Measurements from ENCODE around the gene NFYB. TPM values are rescaled to one million over a fixed set of nuclear protein-coding genes. Genes with fewer than 3 reads are reported as not detected.

NFYB gene
- total RNA-seq, 3 donors from 2014 or later = 51.1 to 59.3 (median 54.2) TPM

- no peaks in the 10 kb centered on the region for H3K36me3 ChIP-seq
Observed at GRCh38 chr12:104090685-104091084, 47.3 kb downstream of the NFYB start.

GRCh38 chr12:104083769-104084475 is 54.1 kb downstream of the NFYB start:
- Histone ChIP-seq H3K4me3 (no peak overlapping the region), H3K4me1 (no peaks in the 10 kb centered on the region), H3K27ac (no peak overlapping the region), H3K27me3 (no peaks in the 10 kb centered on the region), H3K9me3 (no peaks in the 10 kb centered on the region), H3K36me3 (no peaks in the 10 kb centered on the region)
- TF ChIP-seq POLR2A (IDR thresholded peaks at IDR 0.05) = no peak
- DNase-seq (ENCODE audit: low spot score in 2 of 2) = no peak
- intact Hi-C loops (cut with DNase I; ENCODE audit: low total_unique reads) = no loop called here

More at GRCh38 chr12:104090685-104091084, 47.3 kb downstream of the NFYB start:
- TF ChIP-seq CTCF (IDR thresholded peaks at IDR 0.05) (no peak), POLR2A (IDR thresholded peaks at IDR 0.05) (no peak), POLR2AphosphoS5 (IDR thresholded peaks at IDR 0.05) (no peak)
- Histone ChIP-seq H3K27ac (no peak overlapping the region), H3K4me3 (no peak overlapping the region), H3K9me3 (no peaks in the 10 kb centered on the region), H3K27me3 (no peaks in the 10 kb centered on the region), H3K4me1 (no peaks in the 10 kb centered on the region)
- no peak for DNase-seq (ENCODE audit: low spot score in 2 of 2)
- intact Hi-C loops (cut with DNase I; ENCODE audit: low total_unique reads) = no loop called here

- DNase-seq (ENCODE audit: low spot score in 2 of 2) = no peak
- no peaks in the 10 kb centered on the region for H3K4me1 ChIP-seq
- no peak overlapping the region for H3K27ac ChIP-seq
- no peaks in the 10 kb centered on the region for H3K9me3 ChIP-seq
- no peaks in the 10 kb centered on the region for H3K27me3 ChIP-seq
- no peak for TF ChIP-seq CTCF (IDR thresholded peaks at IDR 0.05)
- intact Hi-C loops (cut with DNase I; ENCODE audit: low total_unique reads) = no loop called here
- no peaks in the 10 kb centered on the region for H3K36me3 ChIP-seq
- H3K4me3 ChIP-seq = no peak overlapping the region
Observed at GRCh38 chr12:104080764-104081163, 57.2 kb downstream of the NFYB start.

- DNase-seq (ENCODE audit: low spot score in 2 of 2) = no peak
- TF ChIP-seq CTCF (IDR thresholded peaks at IDR 0.05) = no peak
- TF ChIP-seq POLR2AphosphoS5 (IDR thresholded peaks at IDR 0.05) = no peak
- TF ChIP-seq POLR2A (IDR thresholded peaks at IDR 0.05) = no peak
- Histone ChIP-seq H3K4me3 (no peak overlapping the region), H3K36me3 (no peaks in the 10 kb centered on the region), H3K27me3 (no peaks in the 10 kb centered on the region), H3K9me3 (no peaks in the 10 kb centered on the region), H3K4me1 (no peaks in the 10 kb centered on the region), H3K27ac (no peak overlapping the region)
- intact Hi-C loops (cut with DNase I; ENCODE audit: low total_unique reads) = no loop called here
Observed at GRCh38 chr12:104079024-104079423, 59.0 kb downstream of the NFYB start.

- no peak overlapping the region for H3K4me3 ChIP-seq
- no peaks in the 10 kb centered on the region for H3K9me3 ChIP-seq
- no peak overlapping the region for H3K27ac ChIP-seq
- H3K27me3 ChIP-seq = no peaks in the 10 kb centered on the region
- DNase-seq (ENCODE audit: low spot score in 2 of 2) = no peak
- H3K4me1 ChIP-seq = no peaks in the 10 kb centered on the region
- no peak for TF ChIP-seq POLR2AphosphoS5 (IDR thresholded peaks at IDR 0.05)
- no peak for TF ChIP-seq CTCF (IDR thresholded peaks at IDR 0.05)
- TF ChIP-seq POLR2A (IDR thresholded peaks at IDR 0.05) = no peak
- intact Hi-C loops (cut with DNase I; ENCODE audit: low total_unique reads) = no loop called here
- no peaks in the 10 kb centered on the region for H3K36me3 ChIP-seq
Observed at GRCh38 chr12:104073699-104074098, 64.3 kb downstream of the NFYB start.
